C4-2B (cell line): ENCODE data around the gene HIGD1C.

Experiments used
- CTCF ChIP-seq: fragments of 450-650 bp; conservative IDR thresholded peaks from 2 replicates; pipeline ENCODE4 v1.5.1; 2017; ENCODE audit warnings: mild to moderate bottlenecking
- ZFX ChIP-seq: fragments of 450-650 bp; IDR thresholded peaks from 2 replicates; pipeline ENCODE4 v1.6.1; 2017

- TF ChIP-seq CTCF (no peak), ZFX (no peak)
Observed at GRCh38 chr12:51009056-51009440, 56.7 kb downstream of the HIGD1C start.
